Keratinocyte (primary cell): ENCODE measurements around the gene ITPK1.

Experiments used
- EZH2 ChIP-seq: IDR thresholded peaks from one replicate; pipeline ENCODE4 v1.6.1; 2012; ENCODE audit warnings: inconsistent platforms, mild to moderate bottlenecking, low read length, moderate library complexity
- TF ChIP-seq, protein P1 (sequence below), 3 experiments: IDR thresholded peaks in 1 of 3; conservative IDR thresholded peaks in 1 of 3; optimal IDR thresholded peaks in 1 of 3; 2 replicates in 2 of 3; 3 replicates in 1 of 3; pipeline versions ENCODE3 to v1.5.1; 2011; ENCODE audit warnings: low read length in 3 of 3, mild to moderate bottlenecking in 3 of 3, moderate library complexity in 2 of 3, control low read depth in 1 of 3, inconsistent platforms in 1 of 3; ENCODE audit not compliant: insufficient read depth in 2 of 3; ENCODE audit errors: extremely low read depth in 1 of 3

DNA sequence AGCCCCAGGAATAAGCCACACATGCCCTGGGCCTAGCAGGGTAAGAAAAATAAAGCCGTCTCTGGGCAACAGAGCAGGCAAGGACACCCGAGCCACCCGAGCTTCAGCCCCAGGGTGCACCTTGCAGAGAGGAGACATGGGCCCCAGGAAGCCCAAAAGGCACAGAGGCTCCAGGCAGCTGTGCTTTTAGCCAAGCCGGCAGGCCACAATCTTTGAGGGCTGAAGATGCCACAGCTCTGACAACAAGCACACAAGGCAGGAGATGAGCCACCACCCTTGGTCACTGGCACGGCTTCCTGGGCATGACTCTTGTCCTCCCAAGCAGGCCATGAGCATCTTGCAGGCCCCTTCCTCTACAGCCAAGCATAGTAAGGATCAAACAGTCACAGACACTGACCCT is 86.3 kb downstream of the ITPK1 start:
- TF ChIP-seq, protein P1, sequence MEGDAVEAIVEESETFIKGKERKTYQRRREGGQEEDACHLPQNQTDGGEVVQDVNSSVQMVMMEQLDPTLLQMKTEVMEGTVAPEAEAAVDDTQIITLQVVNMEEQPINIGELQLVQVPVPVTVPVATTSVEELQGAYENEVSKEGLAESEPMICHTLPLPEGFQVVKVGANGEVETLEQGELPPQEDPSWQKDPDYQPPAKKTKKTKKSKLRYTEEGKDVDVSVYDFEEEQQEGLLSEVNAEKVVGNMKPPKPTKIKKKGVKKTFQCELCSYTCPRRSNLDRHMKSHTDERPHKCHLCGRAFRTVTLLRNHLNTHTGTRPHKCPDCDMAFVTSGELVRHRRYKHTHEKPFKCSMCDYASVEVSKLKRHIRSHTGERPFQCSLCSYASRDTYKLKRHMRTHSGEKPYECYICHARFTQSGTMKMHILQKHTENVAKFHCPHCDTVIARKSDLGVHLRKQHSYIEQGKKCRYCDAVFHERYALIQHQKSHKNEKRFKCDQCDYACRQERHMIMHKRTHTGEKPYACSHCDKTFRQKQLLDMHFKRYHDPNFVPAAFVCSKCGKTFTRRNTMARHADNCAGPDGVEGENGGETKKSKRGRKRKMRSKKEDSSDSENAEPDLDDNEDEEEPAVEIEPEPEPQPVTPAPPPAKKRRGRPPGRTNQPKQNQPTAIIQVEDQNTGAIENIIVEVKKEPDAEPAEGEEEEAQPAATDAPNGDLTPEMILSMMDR (optimal IDR thresholded peaks at IDR 0.05 in 1 of 3, IDR thresholded peaks at IDR 0.05 in 1 of 3, conservative IDR thresholded peaks at IDR 0.05 in 1 of 3; ENCODE audit: extremely low read depth in 1 of 3, insufficient read depth in 2 of 3, low read length in 3 of 3): no peak
- no peak for TF ChIP-seq EZH2
